H1 (cell line): ENCODE data around the gene TIE1. TPM values are rescaled to one million over a fixed set of nuclear protein-coding genes. Genes with fewer than 3 reads are reported as not detected.

ENCODE experiments used
- CTCF ChIA-PET: fragments of 300-600 bp; sonication (Branson Sonifier 250); formaldehyde crosslinking; loops from one replicate; lab custom pipeline; 2021; ENCODE audit not compliant: partially characterized antibody; lab: Charles Lee
- POLR2A ChIA-PET: fragments of 300-600 bp; sonication (Branson Sonifier 250); formaldehyde crosslinking; loops from one replicate; lab custom pipeline; 2021; ENCODE audit warnings: inconsistent platforms; ENCODE audit not compliant: partially characterized antibody; lab: Charles Lee
- DNase-seq, 2 experiments: peaks; one replicate each; pipeline versions ENCODE4 v3.0.0 to v3.0.0-alpha.2; 2010 to 2022; ENCODE audit warnings: low spot score in 2 of 2, low read depth in 1 of 2, mixed read lengths in 1 of 2
- FAIRE-seq: peaks from 2 replicates; lab custom pipeline; 2011; peaks lifted over from hg19 to GRCh38; lab: Jason Lieb, UNC
- H2AFZ ChIP-seq: 2 replicates; pipeline ENCODE4 v1.8.1; 2012; ENCODE audit warnings: low read length, inconsistent platforms
- H2AK5ac ChIP-seq: 2 replicates; pipeline ENCODE4 v1.6.1; 2013; ENCODE audit warnings: low read depth, low read length
- H2BK120ac ChIP-seq: replicated peaks from 2 replicates; pipeline ENCODE3; 2013; ENCODE audit warnings: low read depth, low read length, inconsistent platforms
- H2BK12ac ChIP-seq: 2 replicates; pipeline ENCODE4 v1.6.1; 2013; ENCODE audit warnings: low read depth, low read length
- H2BK15ac ChIP-seq: 2 replicates; pipeline ENCODE4 v1.6.1; 2013; ENCODE audit warnings: low read length
- H2BK20ac ChIP-seq: 2 replicates; pipeline ENCODE4 v1.6.1; 2013; ENCODE audit warnings: low read length
- H2BK5ac ChIP-seq: 2 replicates; pipeline ENCODE4 v1.6.1; 2013; ENCODE audit warnings: low read depth, low read length
- H3K14ac ChIP-seq: 2 replicates; pipeline ENCODE4 v1.6.1; 2013; ENCODE audit warnings: inconsistent platforms; ENCODE audit not compliant: insufficient read length
- H3K18ac ChIP-seq: 2 replicates; pipeline ENCODE4 v1.6.1; 2013; ENCODE audit warnings: low read length; ENCODE audit errors: extremely low read depth
- H3K23ac ChIP-seq: 2 replicates; pipeline ENCODE4 v1.6.1; 2013; ENCODE audit warnings: inconsistent platforms; ENCODE audit not compliant: insufficient read length
- H3K23me2 ChIP-seq: 2 replicates; pipeline ENCODE4 v1.6.1; 2013; ENCODE audit warnings: low read depth, low read length
- H3K27ac ChIP-seq: 2 replicates; pipeline ENCODE4 v1.6.1; 2011; ENCODE audit warnings: low read depth, low read length, inconsistent platforms
- H3K27me3 ChIP-seq, 4 experiments: replicated peaks in 1 of 4; 1 replicate in 1 of 4; 2 replicates in 3 of 4; pipeline versions ENCODE4 v1.6.1 to v1.8.1; 2011 to 2013; ENCODE audit warnings: low read length in 3 of 4, mild to moderate bottlenecking in 3 of 4, inconsistent platforms in 2 of 4, mixed read lengths in 2 of 4, moderate library complexity in 1 of 4; ENCODE audit not compliant: control insufficient read depth in 3 of 4, insufficient read depth in 3 of 4; ENCODE audit errors: extremely low read depth in 1 of 4
- H3K36me3 ChIP-seq, 4 experiments: 2 replicates each; pipeline versions ENCODE4 v1.6.1 to v1.8.1; 2011 to 2013; ENCODE audit warnings: mild to moderate bottlenecking in 4 of 4, low read length in 3 of 4, moderate library complexity in 2 of 4, control low read depth in 1 of 4, inconsistent platforms in 1 of 4; ENCODE audit not compliant: insufficient read depth in 4 of 4, control insufficient read depth in 2 of 4
- H3K4ac ChIP-seq: replicated peaks from 2 replicates; pipeline ENCODE3; 2013; ENCODE audit warnings: low read length, low read depth, mixed read lengths, inconsistent platforms; ENCODE audit not compliant: insufficient read length
- H3K4me1 ChIP-seq, 4 experiments: replicated peaks in 1 of 4; 1 replicate in 1 of 4; 2 replicates in 3 of 4; pipeline versions ENCODE4 v1.6.1 to v1.8.1; 2011 to 2013; ENCODE audit warnings: low read length in 3 of 4, inconsistent platforms in 2 of 4, mixed read lengths in 1 of 4; ENCODE audit not compliant: insufficient read depth in 4 of 4, control insufficient read depth in 3 of 4
- H3K4me2 ChIP-seq, 2 experiments: 2 replicates each; pipeline versions ENCODE4 v1.6.1 to v1.8.1; 2011 to 2013; ENCODE audit warnings: low read depth in 2 of 2, low read length in 2 of 2, control low read depth in 1 of 2, inconsistent platforms in 1 of 2, mild to moderate bottlenecking in 1 of 2; ENCODE audit not compliant: insufficient read depth in 1 of 2
- H3K4me3 ChIP-seq, 4 experiments: fragments of 200-600, 300-600 bp in 1 of 4; sonication (generic), shearing (Covaris generic), sonication (Bioruptor Twin) in 1 of 4; 2 replicates each; pipeline versions ENCODE4 v1.5.1 to v1.8.1; 2011 to 2016; ENCODE audit warnings: low read length in 4 of 4, low read depth in 3 of 4, control low read depth in 2 of 4, inconsistent platforms in 2 of 4, mild to moderate bottlenecking in 2 of 4, mixed read lengths in 1 of 4, moderate library complexity in 1 of 4; ENCODE audit not compliant: insufficient read depth in 2 of 4; ENCODE audit errors: extremely low read depth in 1 of 4
- H3K56ac ChIP-seq: replicated peaks from 2 replicates; pipeline ENCODE3; 2013; ENCODE audit warnings: low read depth, mild to moderate bottlenecking, mixed read lengths, low read length, inconsistent platforms; ENCODE audit not compliant: insufficient read length
- H3K79me1 ChIP-seq: 2 replicates; pipeline ENCODE4 v1.6.1; 2013; ENCODE audit warnings: low read depth, low read length, control low read depth
- H3K79me2 ChIP-seq, 2 experiments: 2 replicates each; pipeline versions ENCODE4 v1.6.1 to v1.8.1; 2012 to 2013; ENCODE audit warnings: low read length in 2 of 2, mild to moderate bottlenecking in 2 of 2, inconsistent platforms in 1 of 2; ENCODE audit not compliant: insufficient read depth in 2 of 2, control insufficient read depth in 1 of 2
- H3K9ac ChIP-seq, 4 experiments: replicated peaks in 1 of 4; 1 replicate in 1 of 4; 2 replicates in 3 of 4; pipeline versions ENCODE4 v1.6.1 to v1.8.1; 2011 to 2013; ENCODE audit warnings: low read depth in 3 of 4, low read length in 3 of 4, control low read depth in 2 of 4, mild to moderate bottlenecking in 2 of 4, moderate library complexity in 2 of 4, inconsistent platforms in 1 of 4; ENCODE audit errors: extremely low read depth in 1 of 4
- H3K9me3 ChIP-seq, 2 experiments: 2 replicates each; pipeline versions ENCODE4 v1.6.1 to v1.8.1; 2012 to 2013; ENCODE audit warnings: mild to moderate bottlenecking in 2 of 2, moderate library complexity in 2 of 2, control low read depth in 1 of 2, inconsistent platforms in 1 of 2, low read depth in 1 of 2, low read length in 1 of 2, mixed read lengths in 1 of 2; ENCODE audit not compliant: insufficient read depth in 2 of 2
- H4K20me1 ChIP-seq, 2 experiments: replicated peaks in 1 of 2; 2 replicates each; pipeline versions ENCODE3 to v1.8.1; 2011 to 2013; ENCODE audit warnings: inconsistent platforms in 2 of 2, low read length in 2 of 2, mild to moderate bottlenecking in 1 of 2; ENCODE audit not compliant: insufficient read depth in 2 of 2, control insufficient read depth in 1 of 2
- H4K5ac ChIP-seq: 2 replicates; pipeline ENCODE4 v1.6.1; 2013; ENCODE audit warnings: low read length, low read depth, mixed read lengths, inconsistent platforms; ENCODE audit not compliant: insufficient read length
- H4K8ac ChIP-seq: 2 replicates; pipeline ENCODE4 v1.8.0; 2013; ENCODE audit warnings: mild to moderate bottlenecking, moderate library complexity, low read length, inconsistent platforms; ENCODE audit not compliant: insufficient read depth; ENCODE audit errors: extremely low read depth
- H4K91ac ChIP-seq: replicated peaks from 2 replicates; pipeline ENCODE3; 2013; ENCODE audit warnings: low read length, mixed read lengths, inconsistent platforms; ENCODE audit not compliant: insufficient read length
- CTBP2 ChIP-seq: IDR thresholded peaks from 2 replicates; pipeline ENCODE4 v1.7.0; 2011; ENCODE audit warnings: borderline replicate concordance, mild to moderate bottlenecking, moderate library complexity, mixed read lengths, low read length; ENCODE audit not compliant: insufficient read depth, insufficient read length
- JUN ChIP-seq: IDR thresholded peaks from 2 replicates; pipeline ENCODE4 v1.6.1; 2011; ENCODE audit warnings: low read depth, mild to moderate bottlenecking, improper control_type of control experiment, low read length
- RAD21 ChIP-seq, 2 experiments: IDR thresholded peaks in 1 of 2; conservative IDR thresholded peaks in 1 of 2; 2 replicates each; pipeline ENCODE4 v1.6.1; 2011; ENCODE audit warnings: low read depth in 2 of 2, low read length in 2 of 2, improper control_type of control experiment in 1 of 2, inconsistent platforms in 1 of 2, mild to moderate bottlenecking in 1 of 2, moderate library complexity in 1 of 2
- SP2 ChIP-seq: IDR thresholded peaks from 2 replicates; pipeline ENCODE4 v1.6.1; 2012; ENCODE audit warnings: mild to moderate bottlenecking, low read length, inconsistent platforms
- SP4 ChIP-seq: IDR thresholded peaks from 2 replicates; pipeline ENCODE4 v1.6.1; 2012; ENCODE audit warnings: low read length, inconsistent platforms
- WGBS, 2 experiments: shearing (Covaris generic) in 1 of 2; methylation state at CpG; one replicate each; pipeline versions ENCODE4 v1.1.6 to v1.1.7; 2013 to 2015; ENCODE audit warnings: low lambda C conversion rate in 2 of 2, mixed read lengths in 2 of 2, inconsistent platforms in 1 of 2, low coverage in 1 of 2, missing lambda C conversion rate in 1 of 2; ENCODE audit not compliant: insufficient replicate concordance in 2 of 2, insufficient coverage in 1 of 2, insufficient read length in 1 of 2; ENCODE audit errors: extremely low coverage in 1 of 2, missing lambda C conversion rate in 1 of 2; 5-methylcytosine and 5-hydroxymethylcytosine counted together
- polyA plus RNA-seq, 7 experiments: library from polyadenylated mRNA; depleted of rRNA in 3 of 7; stranded (reverse) in 5 of 7; unstranded in 2 of 7; fragments of >200 nt in 5 of 7; fragments of 200-250 nt in 2 of 7; gene quantifications; 1 replicate in 5 of 7; 2 replicates in 1 of 7; 4 replicates in 1 of 7; pipeline versions ENCODE4 v1.2.1 to v1.2.3, GENCODE V29; 2011 to 2013; ENCODE audit warnings: missing spikeins in 2 of 7, mixed read lengths in 2 of 7
- total RNA-seq: library from RNA; stranded (reverse); fragmentation: NEBNext Ultra II Directional; extraction: Animal tissue kit (Norgen Biotek cat#: 25700); gene quantifications from 2 replicates; pipeline ENCODE4 v1.2.1, GENCODE V29; 2021

Gene TIE1
- total and polyA plus RNA-seq, 2 of the 8 experiments (the other 6 are each of a cell fraction or from before 2014, with no cell fraction given) = 0.74 to 2.2 TPM

- Histone ChIP-seq H3K9me3 (no peaks in the 10 kb centered on the region), H3K23me2 (no peaks in the 10 kb centered on the region), H3K79me2 (no peaks in the 10 kb centered on the region), H4K20me1 (no peaks in the 10 kb centered on the region), H3K27ac (no peak overlapping the region), H2BK120ac (no peak overlapping the region), H2BK5ac (no peak overlapping the region), H2BK12ac (no peak overlapping the region), H3K4me1 (peaks cover 0 to 5% (median 0%) of the 10 kb centered on the region in 4 experiments; a peak in 1 of 7 replicates), H3K14ac (no peak overlapping the region), H3K79me1 (no peaks in the 10 kb centered on the region), H3K4ac (no peak overlapping the region), H3K36me3 (no peaks in the 10 kb centered on the region), H3K4me3 (no peak overlapping the region), H4K8ac (no peak overlapping the region), H3K23ac (no peak overlapping the region), H2BK15ac (no peak overlapping the region), H2AK5ac (peak overlapping the region; percentile 39; the same call in 1 of the 2 replicates), H4K91ac (no peak overlapping the region), H3K9ac (no peak overlapping the region), H2BK20ac (no peak overlapping the region), H3K4me2 (no peak overlapping the region), H3K27me3 (no peaks in the 10 kb centered on the region; a peak in 1 of 7 replicates), H2AFZ (no peak overlapping the region), H3K56ac (no peak overlapping the region), H4K5ac (no peak overlapping the region), H3K18ac (peak overlapping the region; percentile 32)
- FAIRE-seq (no peak), DNase-seq (no peak)
- WGBS, 2 experiments = 92% methylated on average over 15 of the region's 15 CpGs; no CpG with 5 or more reads in 1 of the 2 experiments
- TF ChIP-seq RAD21 (IDR thresholded peaks at IDR 0.05 in 1 of 2, conservative IDR thresholded peaks at IDR 0.05 in 1 of 2; ENCODE audit: low read depth in 2 of 2, low read length in 2 of 2) (no peak), CTBP2 (no peak), SP2 (no peak), SP4 (no peak), JUN (no peak)
- POLR2A ChIA-PET = interaction anchor here (0.9 to 1.2 kb wide), 3 partner anchors 46 to 86 kb away, joined by 3 read pairs; no protein-coding TSS in a partner anchor
- CTCF ChIA-PET = interaction anchor here (0.6 to 3.9 kb wide), 5 partner anchors 12 to 33 kb away, joined by 3 to 19 read pairs (median 4); partner anchors contain the start of gene C1orf210
Measured at GRCh38 chr1:43317817-43318471, 17.2 kb downstream of the TIE1 start.
